Measurements from ENCODE around the gene UGP2. TPM values are rescaled to one million over a fixed set of nuclear protein-coding genes. Genes with fewer than 3 reads are reported as not detected.

The UGP2 gene
- total and polyA plus RNA-seq, 2 of the 8 experiments (the other 6 are each of a cell fraction or from before 2014, with no cell fraction given) = 278 to 956 TPM

- POLR2A ChIA-PET (ENCODE audit: partially characterized antibody) = interaction anchor here (1.5 to 10.8 kb wide), 2 partner anchors 9 to 20 kb away, joined by 7 to 297 read pairs; no protein-coding TSS in a partner anchor
- no peak overlapping the region for H2BK5ac ChIP-seq (ENCODE audit: low read depth, low read length)
- no peak overlapping the region for H3K56ac ChIP-seq (replicated peaks; ENCODE audit: insufficient read length, low read depth, low read length)
- H2BK120ac ChIP-seq (replicated peaks; ENCODE audit: low read depth, low read length) = no peak overlapping the region
- H3K4me2 ChIP-seq (ENCODE audit: insufficient read depth in 1 of 2, low read depth in 2 of 2, low read length in 2 of 2) = no peak overlapping the region
- no peak for DNase-seq (ENCODE audit: low read depth in 1 of 2, low spot score in 2 of 2)
- H4K8ac ChIP-seq (ENCODE audit: extremely low read depth, insufficient read depth, low read length) = no peak overlapping the region
- H3K4me3 ChIP-seq (ENCODE audit: extremely low read depth in 1 of 4, insufficient read depth in 2 of 4, low read depth in 3 of 4, low read length in 4 of 4) = no peak overlapping the region
- no peak overlapping the region for H2AK5ac ChIP-seq (ENCODE audit: low read depth, low read length)
- H2BK15ac ChIP-seq (ENCODE audit: low read length) = no peak overlapping the region
- no peak overlapping the region for H3K14ac ChIP-seq (ENCODE audit: insufficient read length)
- no peak overlapping the region for H2AFZ ChIP-seq (ENCODE audit: low read length)
- no peak overlapping the region for H2BK20ac ChIP-seq (ENCODE audit: low read length)
- H3K4ac ChIP-seq (replicated peaks; ENCODE audit: insufficient read length, low read depth, low read length) = no peak overlapping the region
- 92% methylated on average over 2 of the region's 2 CpGs; no CpG with 5 or more reads in 1 of the 2 experiments for WGBS, 2 experiments (ENCODE audit: extremely low coverage in 1 of 2, insufficient coverage in 1 of 2, insufficient read length in 1 of 2, insufficient replicate concordance in 2 of 2, low coverage in 1 of 2, low lambda C conversion rate in 2 of 2, missing lambda C conversion rate in 1 of 2)
- no peak overlapping the region for H3K18ac ChIP-seq (ENCODE audit: extremely low read depth, low read length)
- H3K9me3 ChIP-seq (ENCODE audit: insufficient read depth in 2 of 2, low read depth in 1 of 2, low read length in 1 of 2) = no peaks in the 10 kb centered on the region
- H3K9ac ChIP-seq (replicated peaks in 1 of 4; ENCODE audit: extremely low read depth in 1 of 4, low read depth in 3 of 4, low read length in 3 of 4) = no peak overlapping the region
- H4K91ac ChIP-seq (replicated peaks; ENCODE audit: insufficient read length, low read length) = no peak overlapping the region
- no peaks in the 10 kb centered on the region for H3K36me3 ChIP-seq (ENCODE audit: control insufficient read depth in 2 of 4, insufficient read depth in 4 of 4, low read length in 3 of 4)
- no peak overlapping the region for H3K27ac ChIP-seq (ENCODE audit: low read depth, low read length)
- H3K79me2 ChIP-seq (ENCODE audit: control insufficient read depth in 1 of 2, insufficient read depth in 2 of 2, low read length in 2 of 2) = peaks cover 3 to 29% of the 10 kb centered on the region in 2 experiments
- no peak overlapping the region for H2BK12ac ChIP-seq (ENCODE audit: low read depth, low read length)
- no peak overlapping the region for H3K23ac ChIP-seq (ENCODE audit: insufficient read length)
- H3K23me2 ChIP-seq (ENCODE audit: low read depth, low read length) = peaks cover 8% of the 10 kb centered on the region
- CTCF ChIA-PET (ENCODE audit: partially characterized antibody) = no interaction called here
- H3K4me1 ChIP-seq (replicated peaks in 1 of 4; ENCODE audit: control insufficient read depth in 3 of 4, insufficient read depth in 4 of 4, low read length in 3 of 4) = peaks cover 0 to 4% (median 0%) of the 10 kb centered on the region in 4 experiments; a peak in 1 of 7 replicates
- no peak for FAIRE-seq
- peaks cover under 1 to 2% of the 10 kb centered on the region in 2 experiments for H4K20me1 ChIP-seq (replicated peaks in 1 of 2; ENCODE audit: control insufficient read depth in 1 of 2, insufficient read depth in 2 of 2, low read length in 2 of 2)
- H3K79me1 ChIP-seq (ENCODE audit: low read depth, low read length) = no peaks in the 10 kb centered on the region
- no peaks in the 10 kb centered on the region for H3K27me3 ChIP-seq (replicated peaks in 1 of 4; ENCODE audit: control insufficient read depth in 3 of 4, extremely low read depth in 1 of 4, insufficient read depth in 3 of 4, low read length in 3 of 4)
- H4K5ac ChIP-seq (ENCODE audit: insufficient read length, low read depth, low read length) = no peak overlapping the region
- no peak for TF ChIP-seq RXRA (IDR thresholded peaks at IDR 0.05; ENCODE audit: insufficient read depth, low read depth, low read length)
- TF ChIP-seq FOSL1 (IDR thresholded peaks at IDR 0.05; ENCODE audit: insufficient read depth, low read depth, low read length) = no peak
- TF ChIP-seq CTCF (IDR thresholded peaks at IDR 0.05; ENCODE audit: control extremely low read depth in 1 of 3, insufficient read depth in 1 of 3, low read depth in 1 of 3, low read length in 3 of 3) = no peak
- no peak for TF ChIP-seq KDM1A (IDR thresholded peaks at IDR 0.05; ENCODE audit: borderline replicate concordance, low read length)
- no peak for TF ChIP-seq HDAC2 (IDR thresholded peaks at IDR 0.05; ENCODE audit: borderline replicate concordance in 1 of 2, low read depth in 2 of 2, low read length in 2 of 2)
- no peak for TF ChIP-seq HDAC6 (IDR thresholded peaks at IDR 0.05; ENCODE audit: low read depth, low read length)
- TF ChIP-seq TEAD4 (IDR thresholded peaks at IDR 0.05; ENCODE audit: low read depth, low read length) = no peak
- TF ChIP-seq RBBP5 (IDR thresholded peaks at IDR 0.05; ENCODE audit: borderline replicate concordance, low read depth, low read length) = no peak
- no peak for TF ChIP-seq BRCA1 (IDR thresholded peaks at IDR 0.05; ENCODE audit: low read depth, low read length)
- TF ChIP-seq EGR1 (IDR thresholded peaks at IDR 0.05; ENCODE audit: borderline replicate concordance, low read depth, low read length) = no peak
- no peak for TF ChIP-seq SRF (IDR thresholded peaks at IDR 0.05; ENCODE audit: low read depth, low read length)
These were observed 4.6 kb upstream of the UGP2 start for GRCh38 chr2:63837036-63837594.

All from H1 (cell line).